WI38 (cell line): Measurements from ENCODE around the gene OR2A12.
"Not testable (repeated sequence)": the region's sequence is repeated elsewhere in the genome, so short reads cannot be mapped to it uniquely, and the experiment has no call there.

Experiments used
- H3K4me3 ChIP-seq: 2 replicates; pipeline ENCODE4 v1.5.1; 2011; ENCODE audit warnings: low read depth, mild to moderate bottlenecking, control low read depth, low read length
- TF ChIP-seq, protein P1 (sequence below): IDR thresholded peaks from 2 replicates; pipeline ENCODE4 v1.5.1; 2012; ENCODE audit warnings: low read depth, mild to moderate bottlenecking, control low read depth, low read length

OR2A12 gene, protein sequence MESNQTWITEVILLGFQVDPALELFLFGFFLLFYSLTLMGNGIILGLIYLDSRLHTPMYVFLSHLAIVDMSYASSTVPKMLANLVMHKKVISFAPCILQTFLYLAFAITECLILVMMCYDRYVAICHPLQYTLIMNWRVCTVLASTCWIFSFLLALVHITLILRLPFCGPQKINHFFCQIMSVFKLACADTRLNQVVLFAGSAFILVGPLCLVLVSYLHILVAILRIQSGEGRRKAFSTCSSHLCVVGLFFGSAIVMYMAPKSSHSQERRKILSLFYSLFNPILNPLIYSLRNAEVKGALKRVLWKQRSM

DNA sequence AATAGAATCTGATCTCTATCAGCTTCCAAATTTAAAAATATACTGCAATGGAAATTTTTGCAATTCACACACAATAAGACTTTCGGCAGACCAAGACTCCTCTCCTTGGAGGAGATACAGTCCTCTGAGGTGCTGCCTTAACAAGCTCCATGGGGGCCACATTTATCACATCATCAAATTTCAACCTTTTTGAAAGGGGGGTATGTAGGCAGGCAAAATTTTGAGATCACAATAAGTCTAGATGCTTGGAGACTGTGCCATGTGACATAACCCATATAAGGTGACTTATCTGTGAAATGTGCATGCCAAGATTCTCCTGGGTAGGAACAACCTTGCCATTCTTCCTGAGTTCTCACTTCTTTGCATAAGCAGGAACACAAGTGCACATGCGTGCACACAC, at the start of gene OR2A12:
Gene OR2A12 (plus strand): TSS at position 301 of the 400 bp plus-strand sequence. CDS start 8,830 bp downstream, outside the sequence.
- no peak within 1 kb of the TSS for H3K4me3 ChIP-seq
- TF ChIP-seq, protein P1, sequence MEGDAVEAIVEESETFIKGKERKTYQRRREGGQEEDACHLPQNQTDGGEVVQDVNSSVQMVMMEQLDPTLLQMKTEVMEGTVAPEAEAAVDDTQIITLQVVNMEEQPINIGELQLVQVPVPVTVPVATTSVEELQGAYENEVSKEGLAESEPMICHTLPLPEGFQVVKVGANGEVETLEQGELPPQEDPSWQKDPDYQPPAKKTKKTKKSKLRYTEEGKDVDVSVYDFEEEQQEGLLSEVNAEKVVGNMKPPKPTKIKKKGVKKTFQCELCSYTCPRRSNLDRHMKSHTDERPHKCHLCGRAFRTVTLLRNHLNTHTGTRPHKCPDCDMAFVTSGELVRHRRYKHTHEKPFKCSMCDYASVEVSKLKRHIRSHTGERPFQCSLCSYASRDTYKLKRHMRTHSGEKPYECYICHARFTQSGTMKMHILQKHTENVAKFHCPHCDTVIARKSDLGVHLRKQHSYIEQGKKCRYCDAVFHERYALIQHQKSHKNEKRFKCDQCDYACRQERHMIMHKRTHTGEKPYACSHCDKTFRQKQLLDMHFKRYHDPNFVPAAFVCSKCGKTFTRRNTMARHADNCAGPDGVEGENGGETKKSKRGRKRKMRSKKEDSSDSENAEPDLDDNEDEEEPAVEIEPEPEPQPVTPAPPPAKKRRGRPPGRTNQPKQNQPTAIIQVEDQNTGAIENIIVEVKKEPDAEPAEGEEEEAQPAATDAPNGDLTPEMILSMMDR: no peak

DNA sequence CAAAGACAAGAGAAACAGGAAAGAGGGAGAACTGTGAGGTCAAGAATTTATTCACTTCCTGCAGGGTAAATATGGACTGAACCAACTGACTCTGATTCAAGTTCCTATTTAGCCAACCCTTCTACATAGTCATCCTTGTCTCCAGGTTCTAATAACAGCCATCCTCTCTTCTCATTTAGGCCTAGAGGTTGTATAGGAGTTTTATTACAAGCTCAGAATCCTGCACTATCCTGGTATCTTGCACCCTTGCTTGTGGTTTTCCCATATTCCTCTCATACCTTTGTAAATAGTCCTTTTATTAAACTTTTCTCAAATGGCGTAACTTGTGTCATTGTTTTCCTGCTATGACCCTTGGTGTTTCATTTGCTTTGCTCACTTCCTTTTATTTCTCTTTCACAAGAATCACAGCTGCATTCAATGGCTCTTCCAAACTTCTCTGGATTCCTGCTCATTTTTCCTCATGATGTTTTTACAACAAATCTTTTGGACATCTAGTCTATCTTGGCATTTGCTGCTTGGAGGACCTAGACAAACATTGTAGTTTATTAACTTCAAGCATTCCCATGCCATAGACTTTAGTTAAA, 49.7 kb upstream of the OR2A12 start:
- TF ChIP-seq, protein P1: no peak
- H3K4me3 ChIP-seq: no peak overlapping the region

DNA sequence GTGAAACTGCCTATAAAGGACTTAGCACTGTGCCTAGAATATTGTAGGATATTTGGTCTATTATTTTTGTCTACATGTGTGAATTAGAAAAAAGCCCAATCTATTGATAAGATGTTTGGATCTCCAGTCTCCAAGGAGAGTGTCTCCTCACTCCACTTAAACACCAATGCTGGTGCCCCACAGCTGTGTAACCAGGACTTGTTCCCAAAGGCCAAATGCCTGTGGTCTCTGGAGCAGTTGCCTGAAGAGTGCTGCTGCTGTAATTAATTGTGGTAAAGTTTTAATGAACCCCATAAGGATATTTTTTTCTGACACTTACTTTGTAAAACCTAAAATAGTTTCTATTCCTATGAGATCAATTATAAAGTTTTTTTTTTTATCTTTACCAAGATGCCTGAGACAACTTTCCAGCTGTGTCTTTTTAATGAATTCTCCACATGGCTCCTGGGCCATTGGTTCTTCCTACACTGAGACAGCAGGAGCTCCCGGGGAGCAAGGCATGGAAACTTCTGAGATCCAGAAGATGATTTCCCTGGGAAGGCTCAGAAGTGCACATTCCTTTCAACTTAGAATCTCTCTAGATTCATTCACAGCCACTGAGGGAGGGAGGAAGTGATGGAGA, 48.6 kb upstream of the OR2A12 start:
- no peak overlapping the region for H3K4me3 ChIP-seq
- TF ChIP-seq, protein P1: no peak

DNA sequence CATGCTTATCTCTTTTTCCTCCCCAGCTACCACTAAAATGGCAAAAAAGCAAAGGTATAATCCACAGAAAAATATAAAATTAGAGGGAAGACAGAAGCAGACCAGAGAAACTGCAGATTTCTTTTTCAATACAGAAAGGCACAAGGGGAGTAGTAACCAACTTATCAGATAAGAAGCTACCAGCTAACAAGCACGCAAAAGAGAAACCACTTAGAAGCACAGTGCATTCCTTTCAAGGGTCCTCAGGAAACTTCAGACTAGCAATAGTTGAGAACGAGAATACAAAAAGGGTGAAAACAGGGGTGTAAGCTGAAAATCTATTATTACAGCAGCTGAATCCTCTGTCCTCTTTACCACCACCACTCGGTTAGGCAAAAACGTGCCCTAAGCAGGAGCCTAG, 47.2 kb upstream of the OR2A12 start:
- H3K4me3 ChIP-seq: no peak overlapping the region
- TF ChIP-seq, protein P1: no peak

DNA sequence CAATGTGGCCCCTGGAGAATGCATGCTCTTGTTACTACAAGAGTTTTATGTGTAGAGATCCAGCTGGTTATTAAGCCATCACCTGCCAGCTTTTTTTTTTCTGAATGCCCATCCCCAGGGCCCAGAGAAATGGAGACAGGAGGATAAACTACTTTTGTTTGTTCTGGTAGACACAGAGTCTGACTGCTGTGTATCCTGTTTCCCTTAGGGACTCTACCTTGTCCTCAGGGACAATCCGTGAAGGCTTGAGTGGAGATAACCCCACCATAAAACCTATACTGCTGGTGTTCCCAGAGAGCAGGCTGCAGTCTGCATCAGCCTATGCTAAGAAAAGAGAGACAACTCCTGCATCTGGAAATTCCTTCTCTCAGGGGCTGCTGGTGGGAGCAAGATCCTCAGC, 37.4 kb upstream of the OR2A12 start, which contains the start of gene OR2A5:
Gene OR2A5 (plus strand): TSS at position 301 of the 400 bp plus-strand sequence. CDS start 1,454 bp downstream, outside the sequence.
- no peak within 1 kb of the TSS for H3K4me3 ChIP-seq
- TF ChIP-seq, protein P1: no peak

DNA sequence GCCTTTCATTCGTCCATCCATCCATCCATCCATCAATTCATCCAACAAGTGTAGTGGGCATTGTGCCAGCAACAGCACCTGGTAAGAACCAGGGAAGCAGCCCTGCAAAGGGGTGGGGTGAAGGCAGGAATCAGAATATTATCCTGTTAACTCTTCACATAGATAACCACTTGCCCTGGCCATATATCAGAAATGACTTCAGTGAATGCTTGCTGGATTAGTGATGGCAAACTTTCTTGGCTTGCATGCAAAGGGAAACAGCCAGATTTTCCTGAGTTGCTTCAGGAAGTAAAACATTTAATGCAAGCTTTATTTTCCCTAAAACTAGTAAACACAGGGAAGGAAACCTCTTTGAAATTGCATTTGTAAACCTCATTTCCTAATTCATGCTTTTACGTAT, 36.6 kb upstream of the OR2A12 start:
- TF ChIP-seq, protein P1: no peak
- no peak overlapping the region for H3K4me3 ChIP-seq

DNA sequence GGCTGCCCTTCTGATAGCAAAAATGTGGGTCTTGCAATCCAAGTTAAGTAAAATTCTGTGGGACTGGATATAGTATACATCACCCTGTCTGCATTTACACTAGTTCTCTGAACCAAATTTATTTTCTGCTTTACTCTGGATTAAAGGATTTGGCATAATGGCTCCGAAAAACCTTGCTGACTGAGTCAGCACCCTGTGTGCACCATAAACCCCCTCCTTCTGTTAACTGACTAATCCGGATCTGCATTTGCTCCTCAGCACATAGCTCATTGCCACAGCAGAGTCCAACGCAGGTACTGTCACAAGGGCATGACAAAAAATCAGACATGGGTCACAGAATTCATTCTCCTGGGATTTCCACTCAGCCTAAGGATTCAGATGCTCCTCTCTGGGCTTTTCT, 36.0 kb upstream of the OR2A12 start:
- TF ChIP-seq, protein P1: no peak
- H3K4me3 ChIP-seq: no peak overlapping the region

DNA sequence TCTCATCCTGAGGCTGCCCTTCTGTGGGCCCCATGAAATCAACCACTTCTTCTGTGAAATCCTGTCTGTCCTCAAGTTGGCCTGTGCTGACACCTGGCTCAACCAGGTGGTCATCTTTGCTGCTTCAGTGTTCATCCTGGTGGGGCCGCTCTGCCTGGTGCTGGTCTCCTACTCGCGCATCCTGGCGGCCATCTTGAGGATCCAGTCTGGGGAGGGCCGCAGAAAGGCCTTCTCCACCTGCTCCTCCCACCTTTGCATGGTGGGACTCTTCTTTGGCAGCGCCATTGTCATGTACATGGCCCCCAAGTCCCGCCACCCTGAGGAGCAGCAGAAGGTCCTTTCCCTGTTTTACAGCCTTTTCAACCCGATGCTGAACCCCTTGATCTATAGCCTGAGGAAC, 35.2 kb upstream of the OR2A12 start:
- not testable (repeated sequence) for H3K4me3 ChIP-seq
